Kasumi-1 (cell line): ENCODE data around the gene LRRC19.

Experiments used
- DNase-seq, 2 experiments: peaks; one replicate each; lab custom pipeline; 2025; lab: John Stamatoyannopoulos, UW

Gene LRRC19, protein sequence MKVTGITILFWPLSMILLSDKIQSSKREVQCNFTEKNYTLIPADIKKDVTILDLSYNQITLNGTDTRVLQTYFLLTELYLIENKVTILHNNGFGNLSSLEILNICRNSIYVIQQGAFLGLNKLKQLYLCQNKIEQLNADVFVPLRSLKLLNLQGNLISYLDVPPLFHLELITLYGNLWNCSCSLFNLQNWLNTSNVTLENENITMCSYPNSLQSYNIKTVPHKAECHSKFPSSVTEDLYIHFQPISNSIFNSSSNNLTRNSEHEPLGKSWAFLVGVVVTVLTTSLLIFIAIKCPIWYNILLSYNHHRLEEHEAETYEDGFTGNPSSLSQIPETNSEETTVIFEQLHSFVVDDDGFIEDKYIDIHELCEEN

GRCh38 chr9:27005491-27005890, at the start of gene LRRC19:
Gene LRRC19 (minus strand): TSS chr9:27005672. CDS start chr9:26999694, 5,978 bp downstream.
- DNase-seq, result no peak

DNA sequence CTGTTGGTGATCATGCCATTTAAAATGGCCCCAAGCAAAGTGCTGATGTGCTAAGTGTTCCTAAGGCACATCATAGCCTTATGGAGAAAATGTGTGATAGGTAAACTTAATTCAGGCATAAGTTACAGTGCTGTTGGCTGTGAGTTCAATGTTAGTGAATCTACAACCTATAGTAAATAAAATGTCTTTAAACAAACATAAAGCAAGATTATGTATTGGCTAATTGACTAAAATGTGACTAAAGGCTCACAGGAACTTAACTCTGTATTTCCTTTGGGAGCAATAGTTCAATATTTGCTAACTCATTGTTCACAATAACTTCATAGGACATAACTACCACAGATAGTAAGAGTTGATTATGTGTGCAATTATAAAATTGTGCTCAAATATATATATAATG, 49.4 kb upstream of the LRRC19 start:
- DNase-seq, result no peak

DNA sequence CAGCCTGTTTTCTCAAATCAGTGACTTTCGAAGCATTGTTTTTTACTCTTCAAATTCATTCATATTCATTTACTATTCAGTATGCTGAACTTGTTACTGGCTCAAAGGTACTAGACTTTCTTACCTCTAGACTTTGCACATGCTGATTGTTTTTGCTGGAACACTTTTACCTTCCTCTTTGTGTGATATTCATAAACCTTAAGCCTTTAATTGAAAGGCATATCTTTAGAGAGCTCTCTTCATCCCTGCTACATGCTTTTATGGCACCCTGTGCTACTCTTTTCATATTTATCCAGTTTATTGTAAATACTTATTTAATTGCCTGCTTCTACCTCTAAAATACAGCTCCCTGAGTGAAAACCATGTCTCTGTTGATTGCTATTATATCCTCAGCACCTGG, 48.7 kb upstream of the LRRC19 start:
- DNase-seq, result no peak

GRCh38 chr9:27053369-27054022, 48.0 kb upstream of the LRRC19 start:
- no peak for DNase-seq

DNA sequence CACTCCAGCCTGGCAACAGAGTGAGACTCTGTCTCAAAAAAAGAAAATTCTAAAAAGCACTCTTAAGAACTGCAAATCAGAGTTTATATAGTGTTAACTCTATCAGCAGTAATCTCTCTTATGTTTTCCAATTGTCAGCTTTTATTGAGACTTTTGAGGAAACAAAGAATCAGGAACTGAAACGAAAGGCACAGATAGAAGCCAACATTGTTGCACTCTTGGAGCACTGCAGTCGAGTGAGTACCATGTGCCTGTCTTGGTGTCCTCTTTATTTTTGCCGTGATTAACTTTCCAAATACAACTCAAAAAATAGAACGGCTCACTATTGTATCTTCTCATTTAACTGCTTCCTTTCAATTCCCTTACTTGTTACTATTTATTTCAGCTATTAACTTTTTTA, 41.7 kb upstream of the LRRC19 start:
- DNase-seq, result no peak

DNA sequence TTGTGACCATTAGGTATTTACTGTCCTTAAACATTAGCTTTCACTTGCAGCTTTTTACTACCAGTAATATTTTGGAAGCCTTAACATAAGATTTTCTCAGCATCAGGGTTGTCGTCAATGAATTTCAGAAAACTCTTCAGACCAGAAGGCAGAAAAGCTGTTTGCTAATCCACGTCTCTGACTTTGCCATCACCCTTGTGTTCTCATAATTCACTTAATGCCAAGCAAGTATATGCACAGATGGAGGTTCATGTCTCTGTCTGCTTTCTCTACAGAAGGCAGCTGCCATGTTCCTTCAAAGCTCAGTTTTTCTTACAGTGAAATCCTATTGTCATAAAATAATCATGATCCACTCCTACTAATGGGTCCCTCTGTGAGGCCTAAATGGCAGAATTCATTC, 37.7 kb upstream of the LRRC19 start:
- no peak for DNase-seq

GRCh38 chr9:27042476-27042875, 37.0 kb upstream of the LRRC19 start:
- no peak for DNase-seq

DNA sequence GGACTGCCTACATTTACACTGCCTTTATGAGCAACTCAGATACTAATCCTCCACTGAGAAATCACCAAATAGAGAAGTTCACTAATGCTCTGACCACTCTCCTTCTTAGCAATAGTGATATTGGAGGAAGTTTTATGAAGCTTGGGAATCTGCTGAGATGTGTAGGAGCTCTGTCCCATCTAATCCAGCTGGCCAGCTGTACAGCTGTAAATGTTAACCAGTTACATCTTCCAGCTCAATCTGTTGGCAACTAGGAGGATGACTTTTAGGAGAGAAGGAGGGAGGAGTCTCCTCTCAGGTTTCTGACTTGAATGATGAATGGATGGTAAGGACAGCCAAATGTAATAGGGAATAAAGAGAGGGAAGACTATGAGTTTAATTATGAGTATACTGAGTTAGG, 36.3 kb upstream of the LRRC19 start:
- no peak for DNase-seq

DNA sequence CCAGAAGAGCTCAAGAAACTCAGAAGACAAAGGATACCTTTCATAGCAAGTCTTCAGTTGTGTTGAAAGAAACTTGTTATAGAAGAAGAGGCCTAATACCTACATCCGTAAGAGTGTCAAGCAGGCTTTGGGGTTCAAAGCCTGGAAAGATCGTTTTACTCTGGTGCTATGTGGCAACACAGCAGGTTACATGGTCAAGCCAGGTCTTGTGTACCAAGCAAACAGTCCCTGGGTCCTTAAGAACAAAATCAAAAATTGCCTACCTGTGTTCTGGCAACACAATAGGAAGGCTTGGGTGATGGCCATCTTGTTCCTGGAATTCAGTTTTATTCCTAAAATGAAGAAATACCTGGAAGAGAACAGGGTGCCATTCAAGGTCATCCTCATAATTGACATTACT, 32.0 kb upstream of the LRRC19 start:
- DNase-seq, result no peak

- peak; percentile 30 to 40 for DNase-seq
These were observed 28.4 kb upstream of the LRRC19 start for GRCh38 chr9:27033815-27034403.

GRCh38 chr9:27029186-27029585, 23.7 kb upstream of the LRRC19 start:
- no peak for DNase-seq

DNA sequence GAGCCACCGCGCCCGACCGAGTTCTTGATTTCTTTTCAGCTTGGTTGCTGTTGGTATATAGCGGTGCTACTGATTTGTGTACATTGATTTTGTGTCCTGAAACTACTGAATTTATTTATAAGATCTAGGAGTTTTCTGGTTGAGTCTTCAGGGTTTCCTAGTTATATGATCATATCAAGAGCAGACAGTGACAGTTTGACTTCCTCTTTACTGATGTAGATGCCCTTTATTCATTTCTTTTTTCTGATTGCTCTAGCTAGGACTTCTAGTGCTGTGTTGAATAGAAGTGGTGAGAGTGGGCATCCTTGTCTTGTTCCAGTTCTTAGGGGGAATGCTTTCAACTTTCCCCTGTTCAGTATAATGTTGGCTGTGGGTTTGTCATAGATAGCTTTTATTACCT, 17.4 kb upstream of the LRRC19 start:
- peak in 1 of 2 experiments; percentile 4 for DNase-seq

DNA sequence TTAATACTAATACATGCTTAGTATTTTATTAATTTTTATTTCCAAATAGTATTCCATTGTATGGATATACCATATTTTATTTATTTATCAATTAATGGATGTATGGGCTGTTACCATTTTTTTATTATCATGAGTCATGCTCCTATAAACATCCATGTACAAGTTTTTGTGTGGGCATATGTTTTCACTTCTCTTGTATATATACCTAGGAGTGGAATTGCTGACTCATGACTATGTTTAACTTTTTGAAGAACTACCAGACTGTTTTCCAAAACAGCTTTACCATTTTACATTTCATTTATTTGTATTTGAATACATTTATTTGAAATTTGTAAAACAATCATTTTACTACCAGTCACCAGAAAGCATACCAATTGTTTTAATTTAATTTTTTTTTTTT, 14.1 kb upstream of the LRRC19 start:
- DNase-seq, result no peak

DNA sequence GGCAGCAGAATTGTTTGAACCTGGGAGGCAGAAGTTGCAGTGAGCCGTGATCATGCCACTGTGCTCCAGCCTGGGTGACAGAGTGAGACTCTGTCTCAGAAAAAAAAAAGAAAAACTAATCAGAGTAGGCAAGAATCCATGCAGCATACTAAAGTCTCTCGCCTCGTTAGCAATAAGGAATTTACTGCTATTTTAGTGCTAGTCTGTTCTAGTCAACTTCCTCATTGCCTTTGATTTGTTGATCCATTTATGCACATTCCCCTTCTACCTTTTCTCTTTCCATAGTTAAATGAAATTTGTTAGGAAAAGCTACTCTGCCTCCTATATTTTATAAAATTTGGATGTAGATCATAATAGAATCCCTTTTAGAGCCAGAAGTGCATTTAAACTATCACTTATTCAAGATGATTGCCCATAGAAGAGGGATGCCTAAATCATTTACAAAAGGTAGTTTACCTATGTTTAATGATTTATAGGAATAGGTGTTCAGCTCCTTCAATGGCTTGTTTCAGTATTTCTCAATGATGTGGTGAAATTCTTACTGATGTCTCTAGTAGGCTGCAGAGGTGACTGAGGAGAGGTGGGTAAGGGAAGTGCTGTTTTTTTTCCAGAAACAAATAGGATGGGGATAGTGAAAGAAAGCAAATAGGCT, 1.9 kb downstream of the LRRC19 start:
- no peak for DNase-seq

DNA sequence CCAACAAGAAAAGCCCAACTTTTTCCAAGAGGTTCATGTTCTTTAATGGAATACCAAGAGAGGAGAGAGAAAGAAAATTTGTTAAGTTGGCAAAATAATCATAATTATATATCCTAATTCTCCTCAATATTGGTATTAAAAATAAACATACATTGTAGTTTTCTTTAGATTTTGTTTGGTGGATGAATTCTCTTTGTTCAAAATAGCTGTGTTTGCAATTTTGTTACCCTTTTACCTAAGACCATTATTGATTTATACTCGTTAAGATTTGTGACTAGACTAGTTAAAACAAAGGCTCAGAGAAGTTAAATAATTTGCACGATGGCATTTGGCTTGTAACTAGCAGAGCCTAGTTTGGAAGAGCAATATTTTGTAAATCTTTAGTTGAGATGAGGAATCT, 9.7 kb downstream of the LRRC19 start:
- no peak for DNase-seq

GRCh38 chr9:26983340-26983739, 22.1 kb downstream of the LRRC19 start:
- no peak for DNase-seq

- DNase-seq, result peak in 1 of 2 experiments; percentile 15
These were observed 29.5 kb downstream of the LRRC19 start for GRCh38 chr9:26975728-26976707.

DNA sequence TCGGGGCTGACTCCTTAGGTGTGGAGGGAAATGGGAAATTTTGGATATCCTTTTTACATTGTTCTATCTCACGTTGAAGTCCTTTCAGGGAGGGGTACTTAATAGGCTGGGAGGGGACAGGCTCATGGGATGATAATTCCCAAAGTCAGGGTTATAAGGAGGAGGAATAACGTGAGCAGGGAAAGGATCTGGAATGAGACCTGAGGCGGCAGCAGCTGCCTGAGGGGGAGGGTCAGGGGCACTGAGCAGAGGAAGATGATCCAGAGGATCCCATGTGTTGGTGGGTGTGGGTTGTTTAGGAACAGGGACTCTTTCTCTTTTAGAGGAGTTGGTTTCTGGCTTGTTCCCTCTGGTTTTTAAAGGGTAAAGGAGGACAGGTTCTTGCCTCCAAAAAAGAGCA, 30.5 kb downstream of the LRRC19 start:
- no peak for DNase-seq

DNA sequence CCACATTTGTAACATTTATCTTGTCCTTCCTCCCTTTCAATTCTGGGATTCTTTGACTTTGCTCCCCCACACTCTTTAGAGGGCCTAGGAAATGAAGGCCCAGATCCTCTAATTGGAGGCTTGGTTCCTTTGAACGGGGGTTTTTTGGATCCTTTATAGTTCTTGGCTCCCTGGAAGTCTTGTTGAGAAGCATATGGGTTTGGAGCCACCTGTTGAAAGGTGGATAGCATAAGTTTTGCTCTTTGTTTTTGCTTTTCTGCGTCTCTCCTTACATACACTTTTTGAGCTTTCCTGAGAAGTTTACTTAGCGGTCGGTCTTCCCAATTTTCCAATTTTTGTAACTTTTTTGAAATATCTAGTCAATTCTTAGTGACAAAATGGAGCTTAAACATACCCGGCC, 31.5 kb downstream of the LRRC19 start:
- no peak for DNase-seq

GRCh38 chr9:26971721-26972120, 33.8 kb downstream of the LRRC19 start:
- DNase-seq, result no peak

GRCh38 chr9:26956860-26957233, 48.6 kb downstream of the LRRC19 start:
- no peak for DNase-seq
